GM18907 (cell line): Measurements from ENCODE around the gene FUBP1.
"Not testable (repeated sequence)": the region's sequence is repeated elsewhere in the genome, so short reads cannot be mapped to it uniquely, and the experiment has no call there.

ENCODE experiments used
- ATAC-seq: cut with Tn5 transposase; IDR thresholded peaks from one replicate; pipeline ENCODE4 v1.9.1; 2021; ENCODE audit warnings: mild to moderate bottlenecking, moderate library complexity; ENCODE audit not compliant: unreplicated experiment

The FUBP1 gene, protein sequence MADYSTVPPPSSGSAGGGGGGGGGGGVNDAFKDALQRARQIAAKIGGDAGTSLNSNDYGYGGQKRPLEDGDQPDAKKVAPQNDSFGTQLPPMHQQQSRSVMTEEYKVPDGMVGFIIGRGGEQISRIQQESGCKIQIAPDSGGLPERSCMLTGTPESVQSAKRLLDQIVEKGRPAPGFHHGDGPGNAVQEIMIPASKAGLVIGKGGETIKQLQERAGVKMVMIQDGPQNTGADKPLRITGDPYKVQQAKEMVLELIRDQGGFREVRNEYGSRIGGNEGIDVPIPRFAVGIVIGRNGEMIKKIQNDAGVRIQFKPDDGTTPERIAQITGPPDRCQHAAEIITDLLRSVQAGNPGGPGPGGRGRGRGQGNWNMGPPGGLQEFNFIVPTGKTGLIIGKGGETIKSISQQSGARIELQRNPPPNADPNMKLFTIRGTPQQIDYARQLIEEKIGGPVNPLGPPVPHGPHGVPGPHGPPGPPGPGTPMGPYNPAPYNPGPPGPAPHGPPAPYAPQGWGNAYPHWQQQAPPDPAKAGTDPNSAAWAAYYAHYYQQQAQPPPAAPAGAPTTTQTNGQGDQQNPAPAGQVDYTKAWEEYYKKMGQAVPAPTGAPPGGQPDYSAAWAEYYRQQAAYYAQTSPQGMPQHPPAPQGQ

GRCh38 chr1:77978969-77979876, at the start of gene FUBP1:
Gene FUBP1 (minus strand): TSS chr1:77979072. CDS start chr1:77979004, 68 bp downstream.
- ATAC-seq = peak; percentile 84

- not testable (repeated sequence) for ATAC-seq
Observed at GRCh38 chr1:78021134-78021533, 42.3 kb upstream of the FUBP1 start.

- no peak for ATAC-seq
Observed at GRCh38 chr1:78019024-78019423, 40.2 kb upstream of the FUBP1 start.

GRCh38 chr1:78015148-78015547, 36.3 kb upstream of the FUBP1 start:
- ATAC-seq = no peak

DNA sequence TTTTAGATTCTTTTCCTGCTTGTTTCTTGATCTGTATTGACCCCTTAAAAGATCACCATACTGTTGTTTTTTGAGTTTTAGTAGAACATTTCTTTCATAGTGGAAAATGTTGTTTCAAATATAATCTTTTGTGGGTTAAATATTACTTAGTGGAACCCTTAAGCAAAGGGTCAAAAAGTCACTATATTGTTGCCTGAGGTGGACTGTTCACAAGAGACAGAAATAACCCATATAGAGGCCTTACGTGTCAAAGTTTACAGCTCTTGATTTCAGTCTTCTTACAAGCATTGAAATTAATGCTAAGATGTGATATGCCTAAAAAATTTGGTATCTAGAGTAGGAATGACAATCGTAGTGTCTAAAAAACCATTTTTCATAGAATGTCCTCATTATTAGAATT, 32.2 kb upstream of the FUBP1 start:
- peak; percentile 37 for ATAC-seq

DNA sequence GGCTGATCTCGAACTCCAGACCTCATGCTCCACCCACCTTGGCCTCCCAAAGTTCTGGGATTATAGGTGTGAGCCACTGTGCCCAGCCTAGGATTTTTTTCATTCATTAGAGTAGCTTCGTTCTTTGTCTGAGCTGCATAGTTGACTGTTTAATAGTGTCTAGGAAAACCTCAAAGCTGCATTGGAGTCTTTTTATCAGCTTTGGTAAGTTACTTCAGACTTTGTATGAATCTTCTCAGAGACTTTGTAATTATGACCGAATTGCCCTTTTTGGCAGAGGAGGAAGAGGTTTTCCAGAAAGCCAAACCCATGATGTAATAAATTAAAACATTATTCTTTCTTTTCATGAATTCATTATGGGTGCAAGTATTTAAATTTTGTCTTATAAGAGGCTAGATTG, 31.0 kb upstream of the FUBP1 start:
- ATAC-seq = no peak

DNA sequence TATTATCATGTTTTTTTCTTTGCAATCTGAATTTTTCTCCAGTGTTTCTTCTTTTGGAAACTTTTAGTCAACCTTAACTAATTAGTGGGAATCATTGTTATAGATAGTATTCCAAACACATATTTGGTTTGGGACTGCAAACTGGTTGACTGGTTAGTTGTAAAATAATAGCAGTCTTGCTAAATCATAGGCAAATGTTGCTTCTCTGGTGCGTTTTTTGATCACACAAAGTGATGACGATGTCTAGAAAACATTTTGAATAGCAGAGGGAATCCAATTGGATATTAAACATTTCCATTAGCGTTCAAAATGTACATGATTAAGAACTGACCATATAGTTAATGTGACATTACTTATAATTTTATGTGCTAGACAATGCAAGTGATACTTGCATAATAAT, 30.4 kb upstream of the FUBP1 start:
- no peak for ATAC-seq

GRCh38 chr1:78007677-78008341, 28.9 kb upstream of the FUBP1 start:
- ATAC-seq = no peak

- no peak for ATAC-seq
Observed at GRCh38 chr1:78006521-78006920, 27.6 kb upstream of the FUBP1 start.

DNA sequence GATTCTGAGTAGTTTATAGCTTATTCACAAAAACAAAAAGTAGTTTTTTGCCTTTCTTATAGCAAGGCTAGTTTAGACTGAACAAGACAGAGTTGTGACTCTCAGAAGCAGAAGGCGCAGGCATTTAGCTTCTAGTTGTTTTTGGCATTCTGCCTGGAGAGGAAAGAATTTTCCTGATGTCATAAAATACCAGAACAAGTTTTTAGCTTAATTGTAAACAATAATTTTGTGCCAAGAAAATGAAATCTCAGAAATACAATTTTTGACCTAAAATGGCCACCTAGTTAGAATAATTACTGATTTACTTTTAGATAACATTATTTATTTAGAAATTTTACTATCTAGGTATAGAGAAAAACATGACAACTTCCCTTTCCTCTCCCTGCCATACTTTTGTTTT, 26.9 kb upstream of the FUBP1 start:
- ATAC-seq = no peak

- no peak for ATAC-seq
Observed at GRCh38 chr1:78005448-78005722, 26.5 kb upstream of the FUBP1 start.

DNA sequence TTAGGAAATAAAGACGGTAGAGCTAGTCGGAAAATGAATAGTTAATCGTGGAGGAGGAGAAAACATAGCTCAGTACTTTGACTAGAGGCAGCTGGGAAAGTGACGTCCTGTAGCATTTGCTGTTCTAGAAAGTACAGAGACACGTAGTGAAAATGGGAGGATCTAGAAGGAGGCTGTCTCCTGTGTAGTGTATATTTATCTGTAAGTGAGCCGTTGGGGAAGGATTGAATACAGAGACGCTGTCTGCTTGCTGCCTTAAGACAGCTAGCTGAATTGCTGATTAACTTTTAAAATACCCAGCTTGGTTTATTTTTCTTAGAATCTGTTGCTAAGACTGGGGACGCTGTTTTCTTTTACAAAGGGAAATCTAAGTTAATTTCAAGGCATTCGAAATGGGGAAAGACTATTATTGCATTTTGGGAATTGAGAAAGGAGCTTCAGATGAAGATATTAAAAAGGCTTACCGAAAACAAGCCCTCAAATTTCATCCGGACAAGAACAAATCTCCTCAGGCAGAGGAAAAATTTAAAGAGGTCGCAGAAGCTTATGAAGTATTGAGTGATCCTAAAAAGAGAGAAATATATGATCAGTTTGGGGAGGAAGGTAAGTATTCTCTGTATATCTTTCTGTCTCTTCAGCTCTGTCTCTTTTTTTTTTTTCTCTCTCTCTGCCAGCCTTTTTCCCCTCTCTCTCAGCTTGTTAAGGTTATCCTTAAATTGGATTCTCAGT, 26.0 kb upstream of the FUBP1 start, which contains the start of gene DNAJB4:
TSS of gene DNAJB4 (plus strand) at position 221 of the 729 bp plus-strand sequence. CDS start at position 393, 172 bp downstream.
- peak; percentile 99 for ATAC-seq

GRCh38 chr1:78003882-78004718, 25.2 kb upstream of the FUBP1 start:
- ATAC-seq = peak; percentile 56

- ATAC-seq = no peak
Observed at GRCh38 chr1:78003070-78003746, 24.3 kb upstream of the FUBP1 start.

DNA sequence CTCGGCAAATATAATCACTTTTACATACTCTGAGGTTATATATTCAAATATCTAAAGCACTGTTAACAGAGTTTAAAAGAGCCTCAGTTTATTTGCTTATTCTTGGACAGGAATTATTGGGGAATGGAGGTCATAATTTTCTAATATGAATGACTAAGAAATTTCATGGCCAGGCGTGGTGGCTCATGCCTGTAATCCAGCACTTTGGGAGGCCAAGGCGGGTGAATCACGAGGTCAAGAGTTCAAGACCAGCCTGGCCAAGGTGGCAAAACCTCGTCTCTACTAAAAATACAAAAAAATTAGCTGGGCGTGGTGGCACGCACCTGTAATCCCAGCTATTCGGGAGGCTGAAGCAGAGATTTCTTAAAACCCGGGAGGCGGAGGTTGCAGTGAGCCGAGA, 21.7 kb upstream of the FUBP1 start:
- not testable (repeated sequence) for ATAC-seq

GRCh38 chr1:77996734-77997133, 17.9 kb upstream of the FUBP1 start:
- ATAC-seq = no peak

DNA sequence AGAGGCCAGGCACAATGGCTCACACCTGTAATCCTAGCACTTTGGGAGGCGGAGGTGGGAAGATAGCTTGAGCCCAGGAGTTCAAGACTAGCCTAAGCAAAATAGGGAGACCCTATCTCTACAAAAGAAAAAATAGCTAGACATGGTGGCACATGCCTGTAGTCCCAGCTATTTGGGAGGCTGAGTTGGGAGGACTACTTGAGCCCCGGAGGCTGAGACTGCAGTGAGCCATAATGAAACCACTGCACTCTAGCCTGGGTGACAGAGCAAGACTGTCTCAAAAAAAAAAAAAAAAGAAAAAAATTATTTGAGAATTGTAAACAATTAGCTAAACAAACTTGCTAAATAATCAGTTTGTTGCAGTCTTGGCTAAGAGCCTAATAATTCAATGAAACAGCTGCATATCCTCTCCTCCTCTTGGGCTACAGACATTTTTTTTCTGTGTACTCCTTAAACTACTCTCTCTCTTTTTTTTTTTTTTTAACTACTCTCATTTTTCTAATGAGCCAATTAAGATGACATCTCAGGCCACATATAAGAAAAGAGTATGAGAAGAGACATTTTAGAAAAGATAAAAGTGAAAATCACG, 15.3 kb upstream of the FUBP1 start:
- ATAC-seq = no peak

DNA sequence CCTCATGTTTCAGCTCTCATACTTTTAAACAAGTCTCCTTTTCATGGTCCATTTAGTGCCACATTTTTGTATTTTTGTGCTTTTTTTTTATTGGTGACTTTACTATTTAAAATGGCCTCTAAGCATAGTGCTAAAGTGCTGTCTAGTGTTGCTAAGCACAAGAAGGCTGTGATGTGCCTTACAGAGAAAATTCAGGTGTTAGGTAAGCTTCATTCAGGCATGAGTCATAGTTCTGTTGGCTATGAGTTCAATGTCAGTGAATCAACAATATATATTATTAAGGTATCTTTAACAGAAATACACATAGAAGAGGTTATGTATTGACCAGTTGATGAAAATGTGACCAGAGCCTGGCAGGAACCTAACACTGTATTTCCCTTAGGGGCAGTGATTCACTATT, 12.8 kb upstream of the FUBP1 start:
- no peak for ATAC-seq
